Suprapubic skin (tissue), 4 donors: ENCODE measurements around the gene TNFRSF4.

Experiments used
- CTCF ChIP-seq, 2 donors: fragments of 200-600 bp in 1 of 2; fragments of 450-650 bp in 1 of 2; sonication (generic) in 1 of 2; IDR thresholded peaks; one replicate each; pipeline ENCODE4 v1.5.1; 2016 to 2019; ENCODE audit warnings: antibody characterized with exemption in 2 of 2, mild to moderate bottlenecking in 1 of 2, moderate library complexity in 1 of 2
- EP300 ChIP-seq: sonication (generic); formaldehyde crosslinking; IDR thresholded peaks from one replicate; pipeline ENCODE4 v1.6.1; 2017; ENCODE audit warnings: antibody characterized with exemption
- POLR2A ChIP-seq, 2 donors: fragments of 450-650 bp; IDR thresholded peaks; one replicate each; pipeline ENCODE4 v1.6.1; 2017; ENCODE audit warnings: antibody characterized with exemption in 2 of 2, mild to moderate bottlenecking in 2 of 2, moderate library complexity in 2 of 2
- POLR2AphosphoS5 ChIP-seq, 3 donors: sonication (generic); formaldehyde crosslinking; IDR thresholded peaks; one replicate each; pipeline ENCODE4 v1.6.1; 2017; ENCODE audit warnings: antibody characterized with exemption in 3 of 3

GRCh38 chr1:1255078-1255477 is 41.1 kb upstream of the TNFRSF4 start:
- TF ChIP-seq POLR2A (IDR thresholded peaks at IDR 0.05) (no peak), CTCF (IDR thresholded peaks at IDR 0.05) (no peak), POLR2AphosphoS5 (IDR thresholded peaks at IDR 0.05) (no peak), EP300 (no peak)
